K562 (cell line): ENCODE results near the gene SMIM12. TPM values are rescaled to one million over a fixed set of nuclear protein-coding genes. Genes with fewer than 3 reads are reported as not detected.

Source experiments
- CTBP1 ChIP-seq: fragments of 450-650 bp; IDR thresholded peaks from 2 replicates; pipeline ENCODE4 v1.6.1; 2016; ENCODE audit warnings: borderline replicate concordance
- ETV5 ChIP-seq: sonication (generic); formaldehyde crosslinking; IDR thresholded peaks from 2 replicates; pipeline ENCODE4 v1.4.0; 2020; ENCODE audit warnings: low read depth, mild to moderate bottlenecking, missing genetic modification reagents
- GATAD2A ChIP-seq: fragments of 450-650 bp; IDR thresholded peaks from 2 replicates; pipeline ENCODE4 v1.6.1; 2017
- KDM1A ChIP-seq, 2 experiments: fragments of 450-650 bp; IDR thresholded peaks; 2 replicates each; pipeline ENCODE4 v1.6.1; 2016; ENCODE audit warnings: mild to moderate bottlenecking in 2 of 2
- MBD2 ChIP-seq: sonication (generic); IDR thresholded peaks from 2 replicates; pipeline ENCODE4 v1.6.1; 2016; ENCODE audit warnings: low read depth, borderline replicate concordance
- MCM3 ChIP-seq: fragments of 450-650 bp; IDR thresholded peaks from 2 replicates; pipeline ENCODE4 v1.6.1; 2016
- MEF2A ChIP-seq: IDR thresholded peaks from 2 replicates; pipeline ENCODE4 v1.6.1; 2011; ENCODE audit warnings: low read depth, mild to moderate bottlenecking, low read length, moderate library complexity; ENCODE audit not compliant: control insufficient read depth
- MTA1 ChIP-seq: fragments of 450-650 bp; IDR thresholded peaks from 2 replicates; pipeline ENCODE4 v1.6.1; 2017; ENCODE audit warnings: borderline replicate concordance
- NFRKB ChIP-seq: fragments of 450-650 bp; IDR thresholded peaks from 2 replicates; pipeline ENCODE4 v1.6.1; 2016; ENCODE audit warnings: low read depth
- RBFOX2 ChIP-seq: fragments of 200-400 bp; formaldehyde crosslinking; IDR thresholded peaks from 2 replicates; pipeline ENCODE4 v1.6.1; 2017; ENCODE audit warnings: low read depth, mild to moderate bottlenecking, low read length, moderate library complexity
- SMARCA4 ChIP-seq: fragments of 450-650 bp; IDR thresholded peaks from 2 replicates; pipeline ENCODE4 v1.6.1; 2016
- TBL1XR1 ChIP-seq, 2 experiments: IDR thresholded peaks; 2 replicates each; pipeline ENCODE4 v1.6.1; 2012; ENCODE audit warnings: improper control_type of control experiment in 2 of 2, low read length in 2 of 2, mild to moderate bottlenecking in 1 of 2
- ZNF76 ChIP-seq: fragments of 250-450 bp; sonication (Bioruptor Pico); IDR thresholded peaks from 2 replicates; pipeline ENCODE4 v1.4.0; 2020; ENCODE audit warnings: mild to moderate bottlenecking, moderate library complexity, borderline replicate concordance
- ZNF77 ChIP-seq: fragments of 250-450 bp; sonication (Bioruptor Pico); IDR thresholded peaks from 2 replicates; pipeline ENCODE4 v1.5.0; 2020
- polyA plus RNA-seq, 8 experiments: library from polyadenylated mRNA; depleted of rRNA in 4 of 8; stranded (reverse) in 5 of 8; unstranded in 3 of 8; fragments of >200 nt; fragmentation: Nextera tagmentation in 2 of 8; fragmentation: Illumina TruSeq in 1 of 8; extraction: Ambion mirVana in 2 of 8; extraction: Trizol in 1 of 8; gene quantifications; 2 replicates each; pipeline versions ENCODE4 v1.2.1 to v1.2.3, GENCODE V29; 2011 to 2014; ENCODE audit warnings: inconsistent platforms in 1 of 8, missing spikeins in 1 of 8
- total RNA-seq, 7 experiments: library from RNA; depleted of rRNA in 6 of 7; stranded (reverse); fragments of >200 nt in 6 of 7; fragmentation: Illumina TruSeq in 2 of 7; extraction: Trizol in 2 of 7; gene quantifications; 2 replicates each; pipeline versions ENCODE4 v1.2.1 to v1.2.3, GENCODE V29; 2011 to 2021; ENCODE audit warnings: low replicate concordance in 1 of 7
- TF ChIP-seq, protein P1 (sequence below), 3 experiments: IDR thresholded peaks in 2 of 3; conservative IDR thresholded peaks in 1 of 3; 2 replicates each; pipeline ENCODE4 v1.5.1; 2011 to 2012; ENCODE audit warnings: low read length in 3 of 3, mild to moderate bottlenecking in 3 of 3, control low read depth in 2 of 3, improper control_type of control experiment in 1 of 3, inconsistent platforms in 1 of 3, low read depth in 1 of 3, mixed read lengths in 1 of 3, moderate library complexity in 1 of 3; ENCODE audit not compliant: insufficient read depth in 2 of 3
- TF ChIP-seq, protein P2 (sequence below): sonication (generic); formaldehyde crosslinking; IDR thresholded peaks from 2 replicates; pipeline ENCODE4 v1.8.0; 2022; ENCODE audit warnings: missing genetic modification reagents, mild to moderate bottlenecking, moderate library complexity, borderline replicate concordance
- TF ChIP-seq, protein P3 (sequence below), 2 experiments: fragments of 450-650 bp; IDR thresholded peaks; 2 replicates each; pipeline ENCODE4 v1.6.1; 2018; ENCODE audit warnings: mild to moderate bottlenecking in 2 of 2, low read depth in 1 of 2; ENCODE audit not compliant: partially characterized antibody in 2 of 2
- TF ChIP-seq, protein P4 (sequence below): fragments of 450-650 bp; IDR thresholded peaks from 2 replicates; pipeline ENCODE4 v1.6.1; 2016; ENCODE audit warnings: low read depth, mild to moderate bottlenecking, moderate library complexity
- TF ChIP-seq, protein P5 (sequence below): fragments of 200-800 bp; sonication (Bioruptor generic); IDR thresholded peaks from 2 replicates; pipeline ENCODE4 v1.6.1; 2017; ENCODE audit warnings: missing genetic modification characterization, missing compliant biosample characterization

Gene SMIM12
- total and polyA plus RNA-seq, 9 of the 15 experiments (the other 6 are each of a cell fraction or from before 2014, with no cell fraction given) = 51.7 to 112 (median 63.9) TPM

DNA sequence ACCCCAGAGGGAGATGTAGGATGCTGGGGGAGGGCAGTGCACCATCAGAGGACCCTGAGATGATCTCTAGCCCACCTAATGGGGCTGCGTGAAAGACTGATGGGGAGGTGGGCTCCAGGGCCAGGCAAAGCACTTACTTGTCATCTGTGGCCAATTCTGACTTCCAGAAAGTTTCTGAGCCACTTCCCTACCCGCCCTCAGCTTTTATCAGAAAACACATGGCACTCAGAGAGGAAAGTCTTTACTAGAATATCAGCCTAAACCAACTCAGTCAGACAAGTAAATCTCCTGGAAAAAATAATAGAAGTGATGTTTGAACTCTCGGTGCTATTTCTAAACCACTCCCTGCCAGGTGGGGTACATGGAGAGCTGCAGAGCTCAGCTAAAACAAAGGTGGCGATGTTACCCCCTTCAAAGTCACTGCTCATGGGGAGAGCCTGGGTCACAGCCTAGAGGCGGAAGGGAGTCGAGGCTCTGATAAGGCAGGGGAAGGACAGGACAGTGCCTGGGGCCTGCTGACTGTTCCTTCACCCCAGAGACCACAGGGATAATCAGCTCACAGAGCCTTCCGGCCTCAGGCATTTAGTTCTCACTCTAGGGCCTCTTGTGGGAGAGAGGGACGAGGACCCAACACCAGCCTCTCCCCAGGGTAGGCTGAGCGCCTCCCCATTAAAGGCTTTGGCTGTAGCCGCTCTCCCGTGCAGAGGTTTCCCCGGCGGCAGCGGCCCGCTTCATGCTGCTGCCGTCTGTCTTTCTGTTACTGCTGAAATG lies 14.2 kb downstream of the SMIM12 start (continued):
- TF ChIP-seq, protein P1, sequence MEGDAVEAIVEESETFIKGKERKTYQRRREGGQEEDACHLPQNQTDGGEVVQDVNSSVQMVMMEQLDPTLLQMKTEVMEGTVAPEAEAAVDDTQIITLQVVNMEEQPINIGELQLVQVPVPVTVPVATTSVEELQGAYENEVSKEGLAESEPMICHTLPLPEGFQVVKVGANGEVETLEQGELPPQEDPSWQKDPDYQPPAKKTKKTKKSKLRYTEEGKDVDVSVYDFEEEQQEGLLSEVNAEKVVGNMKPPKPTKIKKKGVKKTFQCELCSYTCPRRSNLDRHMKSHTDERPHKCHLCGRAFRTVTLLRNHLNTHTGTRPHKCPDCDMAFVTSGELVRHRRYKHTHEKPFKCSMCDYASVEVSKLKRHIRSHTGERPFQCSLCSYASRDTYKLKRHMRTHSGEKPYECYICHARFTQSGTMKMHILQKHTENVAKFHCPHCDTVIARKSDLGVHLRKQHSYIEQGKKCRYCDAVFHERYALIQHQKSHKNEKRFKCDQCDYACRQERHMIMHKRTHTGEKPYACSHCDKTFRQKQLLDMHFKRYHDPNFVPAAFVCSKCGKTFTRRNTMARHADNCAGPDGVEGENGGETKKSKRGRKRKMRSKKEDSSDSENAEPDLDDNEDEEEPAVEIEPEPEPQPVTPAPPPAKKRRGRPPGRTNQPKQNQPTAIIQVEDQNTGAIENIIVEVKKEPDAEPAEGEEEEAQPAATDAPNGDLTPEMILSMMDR (IDR thresholded peaks at IDR 0.05 in 2 of 3, conservative IDR thresholded peaks at IDR 0.05 in 1 of 3; ENCODE audit: insufficient read depth in 2 of 3, low read depth in 1 of 3, low read length in 3 of 3) = peak; percentile 38 to 61 (median 52); a peak in 4 of 6 replicates
- no peak for TF ChIP-seq MTA1
- peak; percentile 25; the same call in 1 of the 2 replicates for TF ChIP-seq NFRKB
- TF ChIP-seq, protein P2, sequence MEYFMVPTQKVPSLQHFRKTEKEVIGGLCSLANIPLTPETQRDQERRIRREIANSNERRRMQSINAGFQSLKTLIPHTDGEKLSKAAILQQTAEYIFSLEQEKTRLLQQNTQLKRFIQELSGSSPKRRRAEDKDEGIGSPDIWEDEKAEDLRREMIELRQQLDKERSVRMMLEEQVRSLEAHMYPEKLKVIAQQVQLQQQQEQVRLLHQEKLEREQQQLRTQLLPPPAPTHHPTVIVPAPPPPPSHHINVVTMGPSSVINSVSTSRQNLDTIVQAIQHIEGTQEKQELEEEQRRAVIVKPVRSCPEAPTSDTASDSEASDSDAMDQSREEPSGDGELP (CRISPR knock-in tag) = peak; percentile 68
- TF ChIP-seq, protein P3, sequence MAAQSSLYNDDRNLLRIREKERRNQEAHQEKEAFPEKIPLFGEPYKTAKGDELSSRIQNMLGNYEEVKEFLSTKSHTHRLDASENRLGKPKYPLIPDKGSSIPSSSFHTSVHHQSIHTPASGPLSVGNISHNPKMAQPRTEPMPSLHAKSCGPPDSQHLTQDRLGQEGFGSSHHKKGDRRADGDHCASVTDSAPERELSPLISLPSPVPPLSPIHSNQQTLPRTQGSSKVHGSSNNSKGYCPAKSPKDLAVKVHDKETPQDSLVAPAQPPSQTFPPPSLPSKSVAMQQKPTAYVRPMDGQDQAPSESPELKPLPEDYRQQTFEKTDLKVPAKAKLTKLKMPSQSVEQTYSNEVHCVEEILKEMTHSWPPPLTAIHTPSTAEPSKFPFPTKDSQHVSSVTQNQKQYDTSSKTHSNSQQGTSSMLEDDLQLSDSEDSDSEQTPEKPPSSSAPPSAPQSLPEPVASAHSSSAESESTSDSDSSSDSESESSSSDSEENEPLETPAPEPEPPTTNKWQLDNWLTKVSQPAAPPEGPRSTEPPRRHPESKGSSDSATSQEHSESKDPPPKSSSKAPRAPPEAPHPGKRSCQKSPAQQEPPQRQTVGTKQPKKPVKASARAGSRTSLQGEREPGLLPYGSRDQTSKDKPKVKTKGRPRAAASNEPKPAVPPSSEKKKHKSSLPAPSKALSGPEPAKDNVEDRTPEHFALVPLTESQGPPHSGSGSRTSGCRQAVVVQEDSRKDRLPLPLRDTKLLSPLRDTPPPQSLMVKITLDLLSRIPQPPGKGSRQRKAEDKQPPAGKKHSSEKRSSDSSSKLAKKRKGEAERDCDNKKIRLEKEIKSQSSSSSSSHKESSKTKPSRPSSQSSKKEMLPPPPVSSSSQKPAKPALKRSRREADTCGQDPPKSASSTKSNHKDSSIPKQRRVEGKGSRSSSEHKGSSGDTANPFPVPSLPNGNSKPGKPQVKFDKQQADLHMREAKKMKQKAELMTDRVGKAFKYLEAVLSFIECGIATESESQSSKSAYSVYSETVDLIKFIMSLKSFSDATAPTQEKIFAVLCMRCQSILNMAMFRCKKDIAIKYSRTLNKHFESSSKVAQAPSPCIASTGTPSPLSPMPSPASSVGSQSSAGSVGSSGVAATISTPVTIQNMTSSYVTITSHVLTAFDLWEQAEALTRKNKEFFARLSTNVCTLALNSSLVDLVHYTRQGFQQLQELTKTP (IDR thresholded peaks at IDR 0.05; ENCODE audit: low read depth in 1 of 2, partially characterized antibody in 2 of 2) = no peak
- 0 out of 2 replicates have a peak, but pooled peaks have one; percentile 16 for TF ChIP-seq MEF2A
- TF ChIP-seq MCM3 = no peak
- peak; percentile 27; the same call in 1 of the 2 replicates for TF ChIP-seq RBFOX2
- TF ChIP-seq TBL1XR1 (IDR thresholded peaks at IDR 0.05; ENCODE audit: low read length in 2 of 2) = no peak
- TF ChIP-seq, protein P4, sequence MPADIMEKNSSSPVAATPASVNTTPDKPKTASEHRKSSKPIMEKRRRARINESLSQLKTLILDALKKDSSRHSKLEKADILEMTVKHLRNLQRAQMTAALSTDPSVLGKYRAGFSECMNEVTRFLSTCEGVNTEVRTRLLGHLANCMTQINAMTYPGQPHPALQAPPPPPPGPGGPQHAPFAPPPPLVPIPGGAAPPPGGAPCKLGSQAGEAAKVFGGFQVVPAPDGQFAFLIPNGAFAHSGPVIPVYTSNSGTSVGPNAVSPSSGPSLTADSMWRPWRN = peak; percentile 34; the same call in 1 of the 2 replicates
- 0 out of 2 replicates have a peak, but pooled peaks have one; percentile 41 for TF ChIP-seq GATAD2A
- TF ChIP-seq ETV5 (CRISPR knock-in tag) = peak; percentile 98
- TF ChIP-seq SMARCA4 = peak; percentile 71; the same call in 1 of the 2 replicates
- peak; percentile 56; the same call in 1 of the 2 replicates for TF ChIP-seq CTBP1
- TF ChIP-seq KDM1A (IDR thresholded peaks at IDR 0.05) = no peak; a peak in 1 of 4 replicates
- no peak for TF ChIP-seq ZNF77
- TF ChIP-seq, protein P5, sequence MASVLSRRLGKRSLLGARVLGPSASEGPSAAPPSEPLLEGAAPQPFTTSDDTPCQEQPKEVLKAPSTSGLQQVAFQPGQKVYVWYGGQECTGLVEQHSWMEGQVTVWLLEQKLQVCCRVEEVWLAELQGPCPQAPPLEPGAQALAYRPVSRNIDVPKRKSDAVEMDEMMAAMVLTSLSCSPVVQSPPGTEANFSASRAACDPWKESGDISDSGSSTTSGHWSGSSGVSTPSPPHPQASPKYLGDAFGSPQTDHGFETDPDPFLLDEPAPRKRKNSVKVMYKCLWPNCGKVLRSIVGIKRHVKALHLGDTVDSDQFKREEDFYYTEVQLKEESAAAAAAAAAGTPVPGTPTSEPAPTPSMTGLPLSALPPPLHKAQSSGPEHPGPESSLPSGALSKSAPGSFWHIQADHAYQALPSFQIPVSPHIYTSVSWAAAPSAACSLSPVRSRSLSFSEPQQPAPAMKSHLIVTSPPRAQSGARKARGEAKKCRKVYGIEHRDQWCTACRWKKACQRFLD (CRISPR knock-in tag) = peak; percentile 52
- TF ChIP-seq MBD2 = no peak
- no peak for TF ChIP-seq ZNF76 (CRISPR knock-in tag)
